ENCODE data around the gene FBXL13. TPM values are rescaled to one million over a fixed set of nuclear protein-coding genes. Genes with fewer than 3 reads are reported as not detected.

FBXL13 gene
- total RNA-seq, 1 experiment from 2014 or later = 0.35 TPM

DNA sequence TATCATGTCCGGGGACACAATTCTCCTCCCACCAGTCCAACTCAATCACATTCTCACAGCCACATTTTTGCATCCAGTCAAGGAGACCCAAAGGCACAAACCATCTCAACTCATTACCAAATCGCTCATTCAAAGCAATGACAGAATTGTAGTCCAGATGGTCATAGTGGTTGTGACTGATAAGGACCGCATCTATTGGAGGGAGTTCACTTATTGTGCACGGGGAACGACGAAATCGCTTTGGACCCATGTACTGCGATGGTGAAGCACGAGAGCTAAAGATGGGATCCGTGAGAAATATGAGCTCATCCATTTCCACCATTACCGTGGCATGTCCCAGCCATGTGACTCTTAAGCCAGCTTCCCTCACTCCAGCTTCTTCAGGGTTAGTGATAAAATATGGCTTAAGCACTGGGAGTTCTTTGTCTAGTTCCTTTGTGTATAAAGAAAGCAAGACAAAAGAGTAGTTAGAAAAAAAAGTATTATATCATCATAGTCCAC is 45.2 kb upstream of the FBXL13 start:
- peaks cover 33% of the 10 kb centered on the region for H3K36me3 Mint-ChIP-seq (ENCODE audit: insufficient read depth, unreplicated experiment)
- no peak overlapping the region for H3K4me3 Mint-ChIP-seq (ENCODE audit: unreplicated experiment)
- H3K27me3 Mint-ChIP-seq (ENCODE audit: insufficient read depth, unreplicated experiment) = no peaks in the 10 kb centered on the region
- ChIA-PET POLR2A (interaction anchor here (1.1 kb wide), 1 partner anchor 15 kb away, joined by 4 read pairs; no protein-coding TSS in a partner anchor), CTCF (interaction anchor here (0.6 to 2.3 kb wide), 2 partner anchors 11 to 29 kb away, joined by 3 to 11 read pairs; partner anchors contain the start of gene NAPEPLD)
- intact Hi-C loops (cut with micrococcal nuclease) = no loop called here
- no peaks in the 10 kb centered on the region for H3K4me1 Mint-ChIP-seq (ENCODE audit: insufficient read depth, unreplicated experiment)
- no peaks in the 10 kb centered on the region for H3K9me3 Mint-ChIP-seq (ENCODE audit: unreplicated experiment)
- DNase-seq (ENCODE audit: unreplicated experiment) = no peak
- no TSS peak for BruUV-seq (replicated peaks)
- no peak overlapping the region for H3K27ac Mint-ChIP-seq (ENCODE audit: low read depth, unreplicated experiment)
- TF ChIP-seq, protein P1, sequence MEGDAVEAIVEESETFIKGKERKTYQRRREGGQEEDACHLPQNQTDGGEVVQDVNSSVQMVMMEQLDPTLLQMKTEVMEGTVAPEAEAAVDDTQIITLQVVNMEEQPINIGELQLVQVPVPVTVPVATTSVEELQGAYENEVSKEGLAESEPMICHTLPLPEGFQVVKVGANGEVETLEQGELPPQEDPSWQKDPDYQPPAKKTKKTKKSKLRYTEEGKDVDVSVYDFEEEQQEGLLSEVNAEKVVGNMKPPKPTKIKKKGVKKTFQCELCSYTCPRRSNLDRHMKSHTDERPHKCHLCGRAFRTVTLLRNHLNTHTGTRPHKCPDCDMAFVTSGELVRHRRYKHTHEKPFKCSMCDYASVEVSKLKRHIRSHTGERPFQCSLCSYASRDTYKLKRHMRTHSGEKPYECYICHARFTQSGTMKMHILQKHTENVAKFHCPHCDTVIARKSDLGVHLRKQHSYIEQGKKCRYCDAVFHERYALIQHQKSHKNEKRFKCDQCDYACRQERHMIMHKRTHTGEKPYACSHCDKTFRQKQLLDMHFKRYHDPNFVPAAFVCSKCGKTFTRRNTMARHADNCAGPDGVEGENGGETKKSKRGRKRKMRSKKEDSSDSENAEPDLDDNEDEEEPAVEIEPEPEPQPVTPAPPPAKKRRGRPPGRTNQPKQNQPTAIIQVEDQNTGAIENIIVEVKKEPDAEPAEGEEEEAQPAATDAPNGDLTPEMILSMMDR (IDR thresholded peaks at IDR 0.05; ENCODE audit: unreplicated experiment) = no peak

DNA sequence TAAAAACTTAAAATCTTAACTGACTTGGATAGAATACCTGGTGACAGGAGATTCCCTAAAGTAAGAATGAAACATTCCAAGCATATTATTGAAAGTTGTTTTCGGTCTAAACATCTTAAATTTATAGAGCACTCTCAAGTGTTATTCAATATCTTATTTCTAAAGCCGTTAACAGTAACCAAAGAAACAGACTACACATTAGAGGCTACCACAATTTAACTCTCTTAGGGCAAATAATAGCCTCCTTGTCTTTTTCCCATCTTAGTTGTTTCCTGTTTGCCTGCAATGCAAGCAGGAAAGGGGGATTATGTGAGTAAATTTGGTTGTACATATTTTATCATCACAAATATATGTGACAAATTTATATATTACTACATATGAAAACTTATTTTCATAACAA is 42.9 kb upstream of the FBXL13 start:
- TF ChIP-seq, protein P1 (IDR thresholded peaks at IDR 0.05; ENCODE audit: unreplicated experiment) = no peak
- Mint-ChIP-seq H3K36me3 (ENCODE audit: insufficient read depth, unreplicated experiment) (peaks cover 24% of the 10 kb centered on the region), H3K4me3 (ENCODE audit: unreplicated experiment) (no peak overlapping the region), H3K4me1 (ENCODE audit: insufficient read depth, unreplicated experiment) (peaks cover 14% of the 10 kb centered on the region), H3K27ac (ENCODE audit: low read depth, unreplicated experiment) (no peak overlapping the region), H3K27me3 (ENCODE audit: insufficient read depth, unreplicated experiment) (no peaks in the 10 kb centered on the region), H3K9me3 (ENCODE audit: unreplicated experiment) (no peaks in the 10 kb centered on the region)
- no TSS peak for BruUV-seq (replicated peaks)
- no peak for DNase-seq (ENCODE audit: unreplicated experiment)
- CTCF ChIA-PET = no interaction called here
- POLR2A ChIA-PET = no interaction called here
- intact Hi-C loops (cut with micrococcal nuclease) = no loop called here

DNA sequence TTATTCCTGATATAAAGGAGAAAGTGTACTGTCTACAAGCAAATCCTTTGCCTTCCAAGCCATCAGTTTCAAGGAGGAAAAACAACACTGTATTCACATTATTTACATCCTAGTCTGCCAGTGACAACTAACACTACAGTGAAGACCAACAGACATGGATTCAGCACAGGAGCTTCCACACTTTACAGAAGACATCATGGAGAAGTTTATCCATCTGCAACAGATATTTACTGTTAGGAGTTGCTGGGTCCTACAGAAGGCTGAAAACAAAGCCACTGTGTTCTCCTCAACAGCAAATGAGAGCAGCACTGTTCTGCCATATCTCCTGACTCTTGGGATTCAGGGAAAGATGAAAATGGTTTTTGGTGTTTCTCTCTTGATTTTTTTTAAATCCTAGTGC is 42.4 kb upstream of the FBXL13 start:
- TF ChIP-seq, protein P1 (IDR thresholded peaks at IDR 0.05; ENCODE audit: unreplicated experiment) = no peak
- CTCF ChIA-PET = no interaction called here
- H3K4me3 Mint-ChIP-seq (ENCODE audit: unreplicated experiment) = no peak overlapping the region
- H3K27ac Mint-ChIP-seq (ENCODE audit: low read depth, unreplicated experiment) = no peak overlapping the region
- DNase-seq (ENCODE audit: unreplicated experiment) = no peak
- intact Hi-C loops (cut with micrococcal nuclease) = no loop called here
- peaks cover 25% of the 10 kb centered on the region for H3K36me3 Mint-ChIP-seq (ENCODE audit: insufficient read depth, unreplicated experiment)
- no TSS peak for BruUV-seq (replicated peaks)
- no peaks in the 10 kb centered on the region for H3K9me3 Mint-ChIP-seq (ENCODE audit: unreplicated experiment)
- H3K27me3 Mint-ChIP-seq (ENCODE audit: insufficient read depth, unreplicated experiment) = no peaks in the 10 kb centered on the region
- H3K4me1 Mint-ChIP-seq (ENCODE audit: insufficient read depth, unreplicated experiment) = peaks cover 14% of the 10 kb centered on the region
- POLR2A ChIA-PET = no interaction called here

DNA sequence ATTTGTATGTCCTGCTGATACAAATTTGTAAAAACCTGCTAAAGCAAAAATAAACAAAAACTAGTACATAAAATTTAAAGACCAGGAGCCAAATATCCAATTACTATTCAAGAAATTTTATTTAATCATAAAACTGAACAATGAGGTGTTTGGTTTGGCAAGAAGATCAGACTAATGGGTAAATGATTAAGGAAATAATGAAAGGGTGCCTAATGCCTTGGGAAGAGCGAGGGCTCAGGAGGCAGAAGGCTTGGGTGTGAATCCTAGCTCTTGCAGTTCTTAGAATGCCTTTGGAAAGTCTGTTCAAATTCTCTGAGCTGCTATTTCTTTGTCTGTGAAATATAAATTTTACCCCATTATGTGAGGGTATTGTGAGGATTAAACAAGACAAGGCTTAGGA is 41.9 kb upstream of the FBXL13 start:
- DNase-seq (ENCODE audit: unreplicated experiment) = no peak
- ChIA-PET POLR2A (interaction anchor here (1.2 kb wide), 1 partner anchor 15 kb away, joined by 3 read pairs; no protein-coding TSS in a partner anchor), CTCF (interaction anchor here (0.6 kb wide), 1 partner anchor 29 kb away, joined by 3 read pairs; no protein-coding TSS in a partner anchor)
- BruUV-seq (replicated peaks) = no TSS peak
- TF ChIP-seq, protein P1 (IDR thresholded peaks at IDR 0.05; ENCODE audit: unreplicated experiment) = no peak
- H3K9me3 Mint-ChIP-seq (ENCODE audit: unreplicated experiment) = no peaks in the 10 kb centered on the region
- peaks cover 28% of the 10 kb centered on the region for H3K36me3 Mint-ChIP-seq (ENCODE audit: insufficient read depth, unreplicated experiment)
- no peak overlapping the region for H3K27ac Mint-ChIP-seq (ENCODE audit: low read depth, unreplicated experiment)
- no peak overlapping the region for H3K4me3 Mint-ChIP-seq (ENCODE audit: unreplicated experiment)
- H3K27me3 Mint-ChIP-seq (ENCODE audit: insufficient read depth, unreplicated experiment) = no peaks in the 10 kb centered on the region
- intact Hi-C loops (cut with micrococcal nuclease) = no loop called here
- peaks cover 14% of the 10 kb centered on the region for H3K4me1 Mint-ChIP-seq (ENCODE audit: insufficient read depth, unreplicated experiment)

Measured in MCF 10A (cell line).